Adipocyte (in vitro differentiated cells): Measurements from ENCODE around the gene EHBP1.

Experiments used
- DNase-seq: peaks from one replicate; pipeline ENCODE4 v3.0.0-alpha.2; 2015; ENCODE audit warnings: low read depth
- H3K27me3 ChIP-seq: replicated peaks from 2 replicates; pipeline ENCODE4 v1.7.0; 2013; ENCODE audit warnings: mild to moderate bottlenecking, low read length, moderate library complexity; ENCODE audit not compliant: control insufficient read depth, insufficient read depth
- H3K36me3 ChIP-seq: 2 replicates; pipeline ENCODE4 v1.7.0; 2013; ENCODE audit warnings: low read length, mild to moderate bottlenecking, moderate library complexity; ENCODE audit not compliant: control insufficient read depth, insufficient read depth, severe bottlenecking
- H3K4me1 ChIP-seq: 2 replicates; pipeline ENCODE4 v1.7.0; 2013; ENCODE audit warnings: mild to moderate bottlenecking, low read length, moderate library complexity; ENCODE audit not compliant: control insufficient read depth, insufficient read depth
- H3K4me3 ChIP-seq: 2 replicates; pipeline ENCODE4 v1.7.0; 2013; ENCODE audit warnings: mild to moderate bottlenecking, low read length, moderate library complexity
- H3K9ac ChIP-seq: 2 replicates; pipeline ENCODE4 v1.7.0; 2013; ENCODE audit warnings: mild to moderate bottlenecking, low read length, moderate library complexity
- H3K9me3 ChIP-seq: 2 replicates; pipeline ENCODE4 v1.7.0; 2013; ENCODE audit warnings: mild to moderate bottlenecking, low read length, moderate library complexity; ENCODE audit not compliant: control insufficient read depth

The EHBP1 gene

DNA sequence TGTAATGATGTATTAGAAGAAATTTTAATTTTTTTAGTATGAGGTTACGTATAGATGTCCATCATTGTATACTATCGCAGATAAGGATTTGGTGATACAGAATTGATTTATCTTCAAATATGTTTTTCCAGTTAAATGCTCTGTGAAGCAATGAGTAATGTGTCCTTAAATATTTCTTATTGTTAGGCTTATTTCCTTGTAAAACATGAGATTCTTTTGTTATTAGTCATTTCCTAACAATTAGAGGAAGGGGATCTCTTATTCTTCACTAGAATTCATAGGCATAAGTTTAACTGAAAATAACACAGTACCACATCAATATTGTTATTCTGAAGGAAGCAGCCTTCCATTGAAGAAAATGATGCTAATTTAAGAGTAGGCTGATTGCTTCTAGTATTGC lies 329.7 kb downstream of the EHBP1 start:
- H3K4me3 ChIP-seq: no peak overlapping the region
- H3K9ac ChIP-seq: no peak overlapping the region
- peaks cover 36% of the 10 kb centered on the region for H3K36me3 ChIP-seq
- no peaks in the 10 kb centered on the region for H3K27me3 ChIP-seq
- no peak for DNase-seq
- no peaks in the 10 kb centered on the region for H3K9me3 ChIP-seq
- no peaks in the 10 kb centered on the region for H3K4me1 ChIP-seq

DNA sequence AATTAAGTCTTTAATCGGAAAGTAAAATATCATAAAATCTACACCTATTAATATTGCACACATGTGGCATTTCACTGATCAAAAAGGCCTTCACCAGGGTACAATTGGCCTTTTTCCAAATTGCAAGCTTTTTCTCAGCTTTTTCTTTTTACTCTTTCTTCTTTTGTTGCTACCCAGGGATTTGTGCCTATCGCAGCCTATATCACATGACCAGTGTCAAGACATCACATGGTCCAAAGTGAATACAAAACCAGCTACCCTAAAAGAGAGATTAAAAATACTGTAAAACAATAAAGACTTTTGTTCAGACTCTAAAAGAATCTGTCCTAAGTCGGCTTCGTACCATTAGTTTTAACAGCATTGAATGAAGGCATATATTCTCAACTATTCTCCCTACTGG lies 330.1 kb downstream of the EHBP1 start:
- peaks cover 41% of the 10 kb centered on the region for H3K36me3 ChIP-seq
- no peak overlapping the region for H3K9ac ChIP-seq
- H3K4me3 ChIP-seq: no peak overlapping the region
- no peaks in the 10 kb centered on the region for H3K4me1 ChIP-seq
- no peaks in the 10 kb centered on the region for H3K27me3 ChIP-seq
- no peak for DNase-seq
- no peaks in the 10 kb centered on the region for H3K9me3 ChIP-seq

DNA sequence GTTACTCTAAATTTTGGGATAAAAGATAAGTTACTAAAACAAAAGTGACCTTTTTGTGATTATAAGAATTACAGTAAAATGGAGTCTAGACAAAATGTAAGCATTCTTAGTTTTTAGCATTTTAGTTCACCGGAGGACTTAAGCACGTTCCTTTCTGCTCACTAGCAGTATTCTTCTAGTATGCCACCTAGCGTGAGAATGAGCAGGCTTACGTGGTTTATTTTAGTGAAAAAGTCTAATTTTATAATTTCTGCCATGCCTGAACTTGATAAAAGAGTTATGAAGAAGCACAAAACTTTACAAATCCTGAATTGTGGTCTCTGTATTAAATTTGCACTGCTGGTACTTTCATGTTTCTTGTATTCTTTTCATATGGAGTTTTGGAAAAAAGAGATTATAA lies 332.5 kb downstream of the EHBP1 start:
- no peaks in the 10 kb centered on the region for H3K9me3 ChIP-seq
- H3K36me3 ChIP-seq: peaks cover 43% of the 10 kb centered on the region
- no peaks in the 10 kb centered on the region for H3K27me3 ChIP-seq
- H3K4me3 ChIP-seq: no peak overlapping the region
- no peak overlapping the region for H3K9ac ChIP-seq
- H3K4me1 ChIP-seq: no peaks in the 10 kb centered on the region
- DNase-seq: no peak

DNA sequence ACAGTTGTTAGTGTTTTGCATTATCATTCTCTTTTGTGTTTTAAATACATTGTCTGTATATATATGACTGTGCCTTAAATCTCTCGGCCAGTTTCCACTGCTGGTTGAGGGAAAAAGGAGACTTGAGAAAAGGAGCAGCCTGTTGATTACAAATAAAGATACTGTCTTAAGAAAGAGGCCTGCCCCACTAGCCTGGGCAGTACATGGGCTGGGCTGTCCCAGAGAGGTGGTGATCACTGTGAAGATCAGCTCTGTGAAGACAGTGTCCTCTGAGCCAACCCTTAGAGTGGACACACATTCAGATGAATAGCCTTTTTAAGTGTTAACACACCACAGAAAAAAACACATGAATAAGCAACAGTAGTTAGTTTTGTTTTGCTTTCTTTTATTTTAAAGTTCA lies 335.1 kb downstream of the EHBP1 start:
- H3K9ac ChIP-seq: no peak overlapping the region
- no peak for DNase-seq

DNA sequence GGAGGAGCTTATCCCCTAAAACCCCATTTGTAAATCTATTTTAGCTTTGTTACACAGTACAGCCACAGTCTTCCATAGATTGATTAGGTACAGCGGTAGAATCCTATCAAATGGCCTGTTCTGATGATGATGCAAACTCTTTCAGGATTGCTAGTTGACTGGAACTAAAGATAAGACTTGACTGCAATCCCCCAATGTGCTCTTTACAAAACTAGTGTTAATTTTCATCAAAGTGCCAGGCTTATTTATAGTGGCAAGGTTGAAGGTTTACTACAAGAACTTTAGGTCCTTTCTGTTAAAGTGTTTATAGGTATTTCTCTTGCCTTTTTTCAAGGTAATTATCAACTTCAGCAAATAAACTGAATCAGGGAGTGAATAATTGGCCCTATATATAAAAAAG lies 336.1 kb downstream of the EHBP1 start:
- Histone ChIP-seq H3K4me1 (no peaks in the 10 kb centered on the region), H3K9me3 (no peaks in the 10 kb centered on the region), H3K9ac (no peak overlapping the region), H3K36me3 (peaks cover 59% of the 10 kb centered on the region), H3K27me3 (no peaks in the 10 kb centered on the region), H3K4me3 (no peak overlapping the region)
- DNase-seq: no peak

More for the DNA sequence above, 335.1 kb downstream of the EHBP1 start:
- Histone ChIP-seq H3K27me3 (no peaks in the 10 kb centered on the region), H3K4me3 (no peak overlapping the region), H3K9me3 (no peaks in the 10 kb centered on the region), H3K36me3 (peaks cover 51% of the 10 kb centered on the region), H3K4me1 (no peaks in the 10 kb centered on the region)

DNA sequence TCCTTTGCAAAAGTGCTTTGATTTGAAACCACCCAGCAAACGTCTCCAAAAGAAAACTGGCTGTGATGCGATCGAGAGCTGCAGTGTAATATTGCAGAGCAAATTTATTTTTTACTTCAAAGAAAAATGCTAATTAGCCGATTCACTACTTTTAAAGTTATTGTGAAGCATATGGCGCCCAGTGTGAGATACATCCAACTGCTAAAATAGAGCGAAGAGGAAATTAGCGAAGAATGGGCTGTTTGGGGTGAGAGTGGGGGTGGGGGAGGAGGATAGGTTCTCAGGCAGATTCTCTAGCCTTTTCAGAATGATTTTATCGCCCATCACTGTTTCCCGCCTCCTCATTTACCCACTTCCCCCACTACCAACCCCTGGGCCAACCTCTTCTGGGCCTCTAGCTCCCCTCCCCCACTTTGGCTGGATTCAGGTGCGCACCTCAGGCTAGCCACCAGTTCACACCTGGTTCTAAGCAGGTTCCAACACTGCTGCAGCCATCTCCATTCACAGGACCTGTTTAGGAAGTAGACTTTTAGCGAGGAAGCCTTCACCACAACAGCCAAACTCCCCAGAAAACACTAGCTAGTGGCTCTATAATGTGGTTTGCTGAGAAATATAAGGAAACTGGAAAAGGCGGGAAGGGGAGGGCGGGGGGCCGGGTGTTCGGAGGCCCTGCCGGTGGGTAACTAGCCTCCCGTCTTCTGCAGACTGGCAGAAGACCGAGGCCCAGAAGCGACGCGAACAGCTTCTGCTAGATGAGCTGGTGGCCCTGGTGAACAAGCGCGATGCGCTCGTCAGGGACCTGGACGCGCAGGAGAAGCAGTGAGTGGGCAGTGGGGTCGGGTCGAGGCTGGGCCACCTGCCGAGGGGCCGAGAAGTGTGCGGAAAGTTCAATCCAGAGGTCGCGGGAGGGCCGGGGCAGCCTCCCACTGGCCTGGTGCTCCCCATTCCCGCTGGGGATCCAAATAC lies 339.1 kb downstream of the EHBP1 start:
- Histone ChIP-seq H3K9me3 (no peaks in the 10 kb centered on the region), H3K27me3 (peaks cover 10% of the 10 kb centered on the region), H3K36me3 (peaks cover 52% of the 10 kb centered on the region), H3K4me1 (peaks cover 11% of the 10 kb centered on the region), H3K4me3 (no peak overlapping the region), H3K9ac (no peak overlapping the region)
- DNase-seq: no peak

DNA sequence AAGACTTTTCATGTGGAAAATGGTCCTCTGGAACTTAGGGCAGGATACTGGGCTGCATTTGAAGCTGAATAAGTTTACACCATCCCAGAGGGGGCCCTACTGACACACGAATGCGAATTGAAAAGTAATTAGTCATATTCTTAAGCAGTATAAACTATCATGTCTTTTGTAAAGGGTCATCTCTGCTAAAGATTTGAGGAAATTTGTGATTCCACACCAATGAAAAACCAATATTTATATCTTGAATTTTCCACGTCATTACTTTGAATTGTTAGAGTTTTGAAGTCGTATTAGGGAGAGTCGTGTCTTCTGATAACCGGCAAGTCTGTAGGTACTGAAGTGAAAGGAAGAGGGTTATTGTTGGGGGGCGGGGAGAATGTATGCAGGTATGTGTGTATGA lies 341.0 kb downstream of the EHBP1 start:
- Histone ChIP-seq H3K4me1 (peaks cover 19% of the 10 kb centered on the region), H3K4me3 (no peak overlapping the region), H3K9me3 (no peaks in the 10 kb centered on the region), H3K36me3 (peaks cover 38% of the 10 kb centered on the region), H3K27me3 (peaks cover 10% of the 10 kb centered on the region), H3K9ac (no peak overlapping the region)
- no peak for DNase-seq

DNA sequence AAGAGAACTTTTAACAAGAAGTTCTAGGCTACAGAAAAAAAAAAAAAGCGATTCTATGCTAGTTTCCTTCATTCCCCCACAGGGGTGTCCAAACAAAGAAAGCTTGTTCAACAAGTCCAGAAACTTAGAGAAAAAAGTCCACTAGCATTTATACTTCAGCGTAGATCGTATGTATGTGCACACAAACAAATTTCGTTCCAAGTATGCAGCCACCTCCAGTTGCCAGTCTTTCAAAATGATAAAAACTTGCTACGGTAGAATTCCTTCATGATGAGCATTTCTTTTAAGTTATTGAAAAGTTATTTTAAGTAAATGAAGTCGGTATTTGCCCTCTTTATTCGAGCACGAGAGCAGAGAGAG lies 341.4 kb downstream of the EHBP1 start:
- peaks cover 19% of the 10 kb centered on the region for H3K4me1 ChIP-seq
- no peak for DNase-seq
- H3K27me3 ChIP-seq: peaks cover 10% of the 10 kb centered on the region

DNA sequence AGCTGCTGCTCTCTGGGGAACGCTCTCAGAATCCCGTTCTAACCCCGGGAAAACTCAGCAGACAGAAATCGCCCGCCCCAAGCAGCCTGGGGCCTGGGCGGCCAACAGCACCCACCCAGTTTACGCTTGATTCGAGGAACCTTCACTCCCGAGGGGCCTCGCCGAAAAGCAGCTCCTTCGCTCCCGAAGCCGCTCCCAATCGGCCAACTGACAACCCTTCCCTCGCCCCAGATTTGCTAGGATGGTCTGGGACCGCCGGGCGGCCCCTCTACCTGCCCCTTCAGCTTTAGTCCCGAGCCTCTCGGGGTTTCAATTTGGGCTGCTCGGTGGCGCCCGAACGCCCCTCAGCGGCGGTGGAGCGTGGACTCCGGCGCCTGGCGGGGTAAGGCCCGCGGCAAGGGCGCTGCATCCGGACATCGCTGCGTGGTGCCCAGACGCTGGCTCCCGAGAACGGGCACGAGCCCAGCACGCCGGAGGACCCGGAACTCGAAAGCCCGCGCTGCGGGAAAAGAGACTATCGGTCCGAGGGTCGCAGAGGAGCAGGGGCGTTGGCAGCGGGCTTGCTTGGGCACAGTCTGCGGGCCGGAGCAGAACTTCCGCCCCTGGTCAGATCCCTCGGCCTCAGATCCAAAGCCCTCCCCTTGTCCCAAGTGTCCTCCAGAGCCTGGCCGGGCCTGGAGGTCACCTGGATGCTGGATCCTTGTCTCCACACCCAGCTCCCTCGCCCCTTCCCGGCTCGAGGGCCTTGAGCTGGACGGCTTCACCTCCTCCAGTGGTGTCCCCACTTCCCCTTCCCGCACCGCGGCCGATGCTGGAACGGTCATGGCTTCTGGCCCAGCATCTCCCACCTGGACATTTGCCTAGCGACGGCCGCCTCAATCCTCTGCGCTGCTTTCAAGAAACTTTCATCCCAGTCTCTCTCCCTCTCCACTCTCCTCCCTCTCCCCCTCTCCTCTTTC lies 342.1 kb downstream of the EHBP1 start:
- no peaks in the 10 kb centered on the region for H3K9me3 ChIP-seq
- H3K36me3 ChIP-seq: peaks cover 38% of the 10 kb centered on the region
- DNase-seq: no peak
- H3K4me3 ChIP-seq: no peak overlapping the region
- H3K27me3 ChIP-seq: peaks cover 10% of the 10 kb centered on the region
- peaks cover 19% of the 10 kb centered on the region for H3K4me1 ChIP-seq
- no peak overlapping the region for H3K9ac ChIP-seq

More for the DNA sequence above, 341.4 kb downstream of the EHBP1 start:
- peaks cover 38% of the 10 kb centered on the region for H3K36me3 ChIP-seq
- H3K9ac ChIP-seq: no peak overlapping the region
- H3K9me3 ChIP-seq: no peaks in the 10 kb centered on the region
- H3K4me3 ChIP-seq: no peak overlapping the region

DNA sequence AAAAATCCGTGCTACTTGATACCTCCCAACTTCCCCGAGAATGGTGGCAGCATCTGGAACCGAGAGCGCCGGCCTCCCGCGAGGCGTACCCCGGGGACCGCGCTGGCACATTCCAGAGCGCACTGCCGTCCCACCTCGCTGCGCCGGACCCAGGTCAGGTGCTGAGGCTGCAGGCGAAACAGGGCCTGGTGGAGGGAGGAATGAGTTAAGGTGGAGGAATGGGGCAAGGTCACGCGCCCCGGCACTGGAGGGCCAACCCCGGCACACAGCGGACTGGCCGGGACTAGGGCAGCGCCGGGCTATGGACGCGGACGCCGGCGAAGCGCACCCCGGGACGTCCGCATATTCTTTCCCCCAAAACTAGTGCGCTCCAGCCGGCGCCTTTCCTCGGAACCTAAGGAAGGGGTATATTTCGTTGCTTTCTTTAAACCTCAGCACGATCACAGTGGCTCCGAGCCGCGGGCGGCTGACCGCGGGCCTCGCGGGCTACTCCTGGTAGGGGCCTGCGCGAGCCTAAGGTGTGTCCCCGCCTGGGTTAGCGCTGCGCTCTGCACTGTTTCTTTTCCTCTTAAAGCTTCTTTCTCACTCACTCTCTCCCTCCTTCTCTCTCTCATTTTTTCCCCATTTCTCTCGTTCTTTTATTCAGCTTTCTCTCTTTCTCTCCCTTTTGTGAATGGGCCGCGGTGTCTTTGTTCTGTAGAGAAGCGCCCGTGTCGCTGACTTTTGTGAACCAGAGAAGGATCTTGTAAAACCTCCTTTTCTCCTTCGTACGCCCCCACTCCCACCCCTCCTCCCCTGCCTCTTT lies 343.1 kb downstream of the EHBP1 start:
- peaks cover 38% of the 10 kb centered on the region for H3K36me3 ChIP-seq
- H3K27me3 ChIP-seq: peaks cover 10% of the 10 kb centered on the region
- no peak overlapping the region for H3K9ac ChIP-seq
- peaks cover 19% of the 10 kb centered on the region for H3K4me1 ChIP-seq
- no peak for DNase-seq
- no peaks in the 10 kb centered on the region for H3K9me3 ChIP-seq
- H3K4me3 ChIP-seq: no peak overlapping the region
